GM12878 (cell line): ENCODE results near the gene SUMF1.

Experiments
- BACH1 ChIP-seq: fragments of 450-650 bp; IDR thresholded peaks from 2 replicates; pipeline ENCODE4 v1.6.1; 2017; ENCODE audit warnings: mild to moderate bottlenecking, borderline replicate concordance
- CREB1 ChIP-seq: IDR thresholded peaks from 2 replicates; pipeline ENCODE4 v1.6.1; 2012; ENCODE audit warnings: low read depth, mild to moderate bottlenecking, inconsistent platforms
- ESRRA ChIP-seq: IDR thresholded peaks from 2 replicates; pipeline ENCODE4 v1.6.1; 2012; ENCODE audit warnings: mild to moderate bottlenecking, low read length, improper control_type of control experiment
- EZH2 ChIP-seq: IDR thresholded peaks from 2 replicates; pipeline ENCODE4 v1.6.1; 2012; ENCODE audit warnings: low read depth, mild to moderate bottlenecking, control low read depth, inconsistent platforms, low read length, borderline replicate concordance; ENCODE audit not compliant: control insufficient read depth
- POLR2AphosphoS5 ChIP-seq: IDR thresholded peaks from 2 replicates; pipeline ENCODE4 v1.6.1; 2011; ENCODE audit warnings: mild to moderate bottlenecking, low read length, inconsistent platforms
- RAD21 ChIP-seq: IDR thresholded peaks from 2 replicates; pipeline ENCODE4 v1.6.1; 2011; ENCODE audit warnings: mild to moderate bottlenecking, low read depth, low read length, moderate library complexity; ENCODE audit not compliant: insufficient read depth
- ZBED1 ChIP-seq: IDR thresholded peaks from 2 replicates; pipeline ENCODE4 v1.6.1; 2016; ENCODE audit warnings: borderline replicate concordance
- ZNF24 ChIP-seq: fragments of 450-650 bp; IDR thresholded peaks from 2 replicates; pipeline ENCODE4 v1.6.1; 2017; ENCODE audit warnings: antibody characterized with exemption, mild to moderate bottlenecking
- TF ChIP-seq, protein P1 (sequence below): IDR thresholded peaks from 2 replicates; pipeline ENCODE4 v1.6.1; 2012; ENCODE audit warnings: mild to moderate bottlenecking, low read depth, low read length
- TF ChIP-seq, protein P2 (sequence below), 3 experiments: IDR thresholded peaks in 2 of 3; conservative IDR thresholded peaks in 1 of 3; 2 replicates each; pipeline ENCODE4 v1.5.1; 2011; ENCODE audit warnings: low read depth in 3 of 3, low read length in 3 of 3, mild to moderate bottlenecking in 3 of 3, control low read depth in 2 of 3, moderate library complexity in 2 of 3, inconsistent platforms in 1 of 3, mixed read lengths in 1 of 3; ENCODE audit not compliant: control insufficient read depth in 2 of 3, insufficient read depth in 1 of 3; ENCODE audit errors: extremely low read depth in 1 of 3
- TF ChIP-seq, protein P3 (sequence below): IDR thresholded peaks from 2 replicates; pipeline ENCODE4 v1.6.1; 2012; ENCODE audit warnings: low read depth, low read length, improper control_type of control experiment

DNA sequence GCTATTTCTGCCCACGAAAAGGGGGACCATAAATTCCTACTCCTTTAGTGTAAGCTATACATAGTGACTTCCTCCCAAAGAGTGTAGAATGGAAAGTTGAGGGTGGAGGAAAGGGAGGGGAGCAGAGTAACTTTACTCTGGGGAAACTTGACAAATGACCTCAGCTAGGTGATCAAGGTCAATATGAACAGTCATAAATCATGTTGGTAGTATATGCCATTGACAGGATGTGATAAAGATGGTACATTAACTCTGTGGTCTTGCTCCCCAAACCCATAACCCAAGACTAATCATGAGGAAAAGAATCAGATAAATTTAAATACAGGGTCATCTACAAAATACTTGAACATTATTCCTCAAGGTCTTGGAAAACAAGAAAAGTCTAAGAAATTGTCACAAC, 145.3 kb downstream of the SUMF1 start:
- TF ChIP-seq, protein P1, sequence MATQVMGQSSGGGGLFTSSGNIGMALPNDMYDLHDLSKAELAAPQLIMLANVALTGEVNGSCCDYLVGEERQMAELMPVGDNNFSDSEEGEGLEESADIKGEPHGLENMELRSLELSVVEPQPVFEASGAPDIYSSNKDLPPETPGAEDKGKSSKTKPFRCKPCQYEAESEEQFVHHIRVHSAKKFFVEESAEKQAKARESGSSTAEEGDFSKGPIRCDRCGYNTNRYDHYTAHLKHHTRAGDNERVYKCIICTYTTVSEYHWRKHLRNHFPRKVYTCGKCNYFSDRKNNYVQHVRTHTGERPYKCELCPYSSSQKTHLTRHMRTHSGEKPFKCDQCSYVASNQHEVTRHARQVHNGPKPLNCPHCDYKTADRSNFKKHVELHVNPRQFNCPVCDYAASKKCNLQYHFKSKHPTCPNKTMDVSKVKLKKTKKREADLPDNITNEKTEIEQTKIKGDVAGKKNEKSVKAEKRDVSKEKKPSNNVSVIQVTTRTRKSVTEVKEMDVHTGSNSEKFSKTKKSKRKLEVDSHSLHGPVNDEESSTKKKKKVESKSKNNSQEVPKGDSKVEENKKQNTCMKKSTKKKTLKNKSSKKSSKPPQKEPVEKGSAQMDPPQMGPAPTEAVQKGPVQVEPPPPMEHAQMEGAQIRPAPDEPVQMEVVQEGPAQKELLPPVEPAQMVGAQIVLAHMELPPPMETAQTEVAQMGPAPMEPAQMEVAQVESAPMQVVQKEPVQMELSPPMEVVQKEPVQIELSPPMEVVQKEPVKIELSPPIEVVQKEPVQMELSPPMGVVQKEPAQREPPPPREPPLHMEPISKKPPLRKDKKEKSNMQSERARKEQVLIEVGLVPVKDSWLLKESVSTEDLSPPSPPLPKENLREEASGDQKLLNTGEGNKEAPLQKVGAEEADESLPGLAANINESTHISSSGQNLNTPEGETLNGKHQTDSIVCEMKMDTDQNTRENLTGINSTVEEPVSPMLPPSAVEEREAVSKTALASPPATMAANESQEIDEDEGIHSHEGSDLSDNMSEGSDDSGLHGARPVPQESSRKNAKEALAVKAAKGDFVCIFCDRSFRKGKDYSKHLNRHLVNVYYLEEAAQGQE: no peak
- no peak for TF ChIP-seq BACH1
- TF ChIP-seq CREB1: no peak
- no peak for TF ChIP-seq ZNF24
- TF ChIP-seq, protein P2, sequence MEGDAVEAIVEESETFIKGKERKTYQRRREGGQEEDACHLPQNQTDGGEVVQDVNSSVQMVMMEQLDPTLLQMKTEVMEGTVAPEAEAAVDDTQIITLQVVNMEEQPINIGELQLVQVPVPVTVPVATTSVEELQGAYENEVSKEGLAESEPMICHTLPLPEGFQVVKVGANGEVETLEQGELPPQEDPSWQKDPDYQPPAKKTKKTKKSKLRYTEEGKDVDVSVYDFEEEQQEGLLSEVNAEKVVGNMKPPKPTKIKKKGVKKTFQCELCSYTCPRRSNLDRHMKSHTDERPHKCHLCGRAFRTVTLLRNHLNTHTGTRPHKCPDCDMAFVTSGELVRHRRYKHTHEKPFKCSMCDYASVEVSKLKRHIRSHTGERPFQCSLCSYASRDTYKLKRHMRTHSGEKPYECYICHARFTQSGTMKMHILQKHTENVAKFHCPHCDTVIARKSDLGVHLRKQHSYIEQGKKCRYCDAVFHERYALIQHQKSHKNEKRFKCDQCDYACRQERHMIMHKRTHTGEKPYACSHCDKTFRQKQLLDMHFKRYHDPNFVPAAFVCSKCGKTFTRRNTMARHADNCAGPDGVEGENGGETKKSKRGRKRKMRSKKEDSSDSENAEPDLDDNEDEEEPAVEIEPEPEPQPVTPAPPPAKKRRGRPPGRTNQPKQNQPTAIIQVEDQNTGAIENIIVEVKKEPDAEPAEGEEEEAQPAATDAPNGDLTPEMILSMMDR (IDR thresholded peaks at IDR 0.05 in 2 of 3, conservative IDR thresholded peaks at IDR 0.05 in 1 of 3; ENCODE audit: control insufficient read depth in 2 of 3, extremely low read depth in 1 of 3, insufficient read depth in 1 of 3, low read depth in 3 of 3, low read length in 3 of 3): no peak
- no peak for TF ChIP-seq ZBED1
- TF ChIP-seq, protein P3, sequence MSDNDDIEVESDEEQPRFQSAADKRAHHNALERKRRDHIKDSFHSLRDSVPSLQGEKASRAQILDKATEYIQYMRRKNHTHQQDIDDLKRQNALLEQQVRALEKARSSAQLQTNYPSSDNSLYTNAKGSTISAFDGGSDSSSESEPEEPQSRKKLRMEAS: no peak
- TF ChIP-seq RAD21: no peak
- no peak for TF ChIP-seq POLR2AphosphoS5
- no peak for TF ChIP-seq ESRRA
- no peak for TF ChIP-seq EZH2
